Activated naive CD4-positive, alpha-beta T cell treated with anti-CD3 and anti-CD28 coated beads for 36 hours (primary cell): ENCODE results near the gene XRCC3. TPM values are rescaled to one million over a fixed set of nuclear protein-coding genes. Genes with fewer than 3 reads are reported as not detected.

Experiments used
- CTCF ChIA-PET: fragments of 350-600 bp; sonication (Branson Sonifier 250); formaldehyde crosslinking; loops from one replicate; lab custom pipeline; 2021; ENCODE audit warnings: antibody characterized with exemption; lab: Charles Lee
- DNase-seq: peaks from one replicate; pipeline ENCODE4 v3.0.0-alpha.2; 2020
- H3K27ac Mint-ChIP-seq: one replicate; pipeline ENCODE4 v1.8.0; 2021; ENCODE audit warnings: mild to moderate bottlenecking, mixed read lengths
- H3K27me3 Mint-ChIP-seq: one replicate; pipeline ENCODE4 v1.8.0; 2021; ENCODE audit warnings: low read depth, mixed read lengths
- H3K36me3 Mint-ChIP-seq: one replicate; pipeline ENCODE4 v1.8.0; 2021; ENCODE audit warnings: low read depth, mixed read lengths
- H3K4me1 Mint-ChIP-seq: one replicate; pipeline ENCODE4 v1.8.0; 2021; ENCODE audit warnings: low read depth, mixed read lengths
- H3K4me3 Mint-ChIP-seq: one replicate; pipeline ENCODE4 v1.8.0; 2021; ENCODE audit warnings: mild to moderate bottlenecking, moderate library complexity, mixed read lengths
- H3K9me3 Mint-ChIP-seq: one replicate; pipeline ENCODE4 v1.8.0; 2021; ENCODE audit warnings: mixed read lengths
- intact Hi-C: fragments of 100-400 bp; cut with micrococcal nuclease; formaldehyde crosslinking; loops from one replicate; pipeline ENCODE4 v1.15.1; 2023
- total RNA-seq, 2 experiments: library from RNA; stranded (reverse); gene quantifications; one replicate each; pipeline ENCODE4 v1.2.3, GENCODE V29; 2021

Gene XRCC3
- total RNA-seq: 10 to 100 TPM; 49.0 to 50.4 TPM

DNA sequence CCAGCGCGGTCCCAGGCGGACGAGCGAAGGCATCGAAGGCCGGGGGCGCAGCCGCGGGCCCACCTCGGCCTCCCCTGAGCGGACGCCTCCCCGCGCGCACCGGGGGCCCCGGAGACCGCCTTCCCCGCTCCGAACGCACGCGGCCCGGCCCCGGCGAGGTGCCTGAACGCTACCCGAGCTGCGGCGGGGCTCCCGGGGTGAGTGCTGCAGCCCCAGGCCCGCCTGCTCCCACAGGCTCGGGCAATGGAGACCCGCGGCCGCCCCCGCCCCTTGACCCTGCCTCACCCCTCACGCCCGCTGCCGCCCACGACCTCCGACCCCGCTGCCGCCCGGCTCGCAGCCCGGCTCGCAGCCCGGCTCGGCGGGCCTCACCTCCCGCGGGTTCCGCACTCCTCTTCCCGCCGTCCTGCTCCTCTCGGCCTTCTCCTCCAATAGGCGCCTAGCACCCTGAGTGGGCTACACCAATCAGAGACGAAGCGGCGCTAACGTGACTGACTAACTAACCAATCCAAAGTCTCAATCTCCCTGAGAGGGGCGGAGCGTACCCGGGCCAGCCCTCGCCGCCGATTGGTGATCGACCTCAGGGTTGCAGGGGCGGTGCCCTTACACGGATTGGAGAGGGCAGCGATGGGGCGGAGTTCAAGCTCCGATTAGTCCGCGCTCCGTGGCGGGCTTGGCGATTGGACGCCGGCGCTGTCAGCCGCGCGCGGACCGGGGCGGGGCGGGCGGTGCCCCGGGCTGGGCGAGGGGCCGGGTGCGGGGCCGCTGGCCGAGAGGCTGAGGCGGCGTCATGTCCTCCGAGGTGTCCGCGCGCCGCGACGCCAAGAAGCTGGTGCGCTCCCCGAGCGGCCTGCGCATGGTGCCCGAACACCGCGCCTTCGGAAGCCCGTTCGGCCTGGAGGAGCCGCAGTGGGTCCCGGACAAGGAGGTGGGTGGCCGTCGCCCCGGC lies at the start of gene XRCC3, which contains the start of gene ZFYVE21:
Gene XRCC3 (minus strand): TSS at position 400 of the 949 bp plus-strand sequence. CDS start 4,364 bp downstream, outside the sequence.
Gene ZFYVE21 (plus strand): TSS at position 759 of the 949 bp plus-strand sequence. CDS start 32 bp downstream, at position 791.
- CTCF ChIA-PET: no interaction called here
- Mint-ChIP-seq H3K9me3 (no peaks in the 10 kb centered on the region), H3K27me3 (no peaks in the 10 kb centered on the region), H3K27ac (peak within 1 kb of the TSS; percentile 86), H3K36me3 (peaks cover 19% of the 10 kb centered on the region), H3K4me1 (peaks cover 45% of the 10 kb centered on the region), H3K4me3 (peak within 1 kb of the TSS; percentile 93)
- peak; percentile 100 for DNase-seq
- intact Hi-C loops: loop anchor here (1.0 to 2.0 kb wide), 4 partner anchors 86 to 381 kb away; partner anchors contain the start of genes BAG5, COA8, EIF5 and KLC1

- no peak overlapping the region for H3K4me3 Mint-ChIP-seq
Observed at GRCh38 chr14:103763730-103764488, 48.7 kb upstream of the XRCC3 start.

GRCh38 chr14:103762541-103762940 lies 47.3 kb upstream of the XRCC3 start:
- intact Hi-C loops: no loop called here
- Mint-ChIP-seq H3K4me3 (no peak overlapping the region), H3K9me3 (no peaks in the 10 kb centered on the region), H3K4me1 (no peaks in the 10 kb centered on the region), H3K27me3 (no peaks in the 10 kb centered on the region), H3K27ac (no peak overlapping the region), H3K36me3 (no peaks in the 10 kb centered on the region)
- DNase-seq: no peak
- CTCF ChIA-PET: no interaction called here

More at GRCh38 chr14:103763730-103764488, 48.7 kb upstream of the XRCC3 start:
- Mint-ChIP-seq H3K27me3 (no peaks in the 10 kb centered on the region), H3K4me1 (no peaks in the 10 kb centered on the region), H3K36me3 (no peaks in the 10 kb centered on the region), H3K27ac (no peak overlapping the region), H3K9me3 (no peaks in the 10 kb centered on the region)
- CTCF ChIA-PET: interaction anchor here (0.9 to 1.3 kb wide), 2 partner anchors 44 to 137 kb away, joined by 3 to 4 read pairs; no protein-coding TSS in a partner anchor
- intact Hi-C loops: no loop called here
- DNase-seq: no peak

GRCh38 chr14:103762036-103762435 lies 46.8 kb upstream of the XRCC3 start:
- Mint-ChIP-seq H3K27me3 (no peaks in the 10 kb centered on the region), H3K36me3 (no peaks in the 10 kb centered on the region), H3K4me3 (no peak overlapping the region), H3K27ac (no peak overlapping the region), H3K4me1 (no peaks in the 10 kb centered on the region), H3K9me3 (no peaks in the 10 kb centered on the region)
- DNase-seq: no peak
- intact Hi-C loops: no loop called here
- CTCF ChIA-PET: no interaction called here

- no peak for DNase-seq
- Mint-ChIP-seq H3K4me1 (peaks cover 3% of the 10 kb centered on the region), H3K9me3 (no peaks in the 10 kb centered on the region), H3K27ac (no peak overlapping the region), H3K27me3 (no peaks in the 10 kb centered on the region), H3K36me3 (no peaks in the 10 kb centered on the region), H3K4me3 (no peak overlapping the region)
- CTCF ChIA-PET: interaction anchor here (0.6 to 1.0 kb wide), 3 partner anchors 47 to 1089 kb away, joined by 3 read pairs; no protein-coding TSS in a partner anchor
- intact Hi-C loops: no loop called here
Observed at GRCh38 chr14:103758059-103758776, 43.0 kb upstream of the XRCC3 start.

DNA sequence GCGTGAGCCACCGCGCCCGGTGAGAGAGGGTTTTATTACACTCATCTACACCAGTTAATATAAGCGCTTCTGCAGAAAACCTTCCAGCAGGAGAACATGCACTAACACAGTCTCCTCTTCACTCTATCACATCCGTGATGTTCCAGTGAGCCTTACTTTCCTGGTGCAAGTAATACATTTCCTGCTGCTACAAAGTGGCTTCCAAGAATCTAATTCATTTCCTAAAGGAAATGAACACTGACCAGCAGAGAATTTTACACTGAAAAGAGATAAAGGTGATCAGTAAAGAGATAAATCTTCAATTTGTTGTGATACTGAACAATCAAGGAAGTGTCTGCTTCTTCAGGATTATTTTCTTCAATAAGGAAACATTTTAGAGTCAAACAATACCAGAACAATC lies 39.8 kb upstream of the XRCC3 start:
- no peaks in the 10 kb centered on the region for H3K36me3 Mint-ChIP-seq
- no peak for DNase-seq
- no peak overlapping the region for H3K4me3 Mint-ChIP-seq
- no peaks in the 10 kb centered on the region for H3K27me3 Mint-ChIP-seq
- intact Hi-C loops: no loop called here
- peaks cover 3% of the 10 kb centered on the region for H3K4me1 Mint-ChIP-seq
- CTCF ChIA-PET: no interaction called here
- no peak overlapping the region for H3K27ac Mint-ChIP-seq
- H3K9me3 Mint-ChIP-seq: no peaks in the 10 kb centered on the region

- no peak for DNase-seq
- intact Hi-C loops: no loop called here
- Mint-ChIP-seq H3K9me3 (no peaks in the 10 kb centered on the region), H3K4me3 (no peak overlapping the region), H3K36me3 (no peaks in the 10 kb centered on the region), H3K27ac (no peak overlapping the region), H3K27me3 (no peaks in the 10 kb centered on the region), H3K4me1 (peaks cover 10% of the 10 kb centered on the region)
- CTCF ChIA-PET: no interaction called here
Observed at GRCh38 chr14:103753774-103754173, 38.5 kb upstream of the XRCC3 start.

GRCh38 chr14:103749860-103750259 lies 34.6 kb upstream of the XRCC3 start:
- CTCF ChIA-PET: no interaction called here
- intact Hi-C loops: no loop called here
- Mint-ChIP-seq H3K27ac (no peak overlapping the region), H3K27me3 (no peaks in the 10 kb centered on the region), H3K9me3 (no peaks in the 10 kb centered on the region), H3K36me3 (no peaks in the 10 kb centered on the region), H3K4me1 (peaks cover 17% of the 10 kb centered on the region), H3K4me3 (no peak overlapping the region)
- no peak for DNase-seq

DNA sequence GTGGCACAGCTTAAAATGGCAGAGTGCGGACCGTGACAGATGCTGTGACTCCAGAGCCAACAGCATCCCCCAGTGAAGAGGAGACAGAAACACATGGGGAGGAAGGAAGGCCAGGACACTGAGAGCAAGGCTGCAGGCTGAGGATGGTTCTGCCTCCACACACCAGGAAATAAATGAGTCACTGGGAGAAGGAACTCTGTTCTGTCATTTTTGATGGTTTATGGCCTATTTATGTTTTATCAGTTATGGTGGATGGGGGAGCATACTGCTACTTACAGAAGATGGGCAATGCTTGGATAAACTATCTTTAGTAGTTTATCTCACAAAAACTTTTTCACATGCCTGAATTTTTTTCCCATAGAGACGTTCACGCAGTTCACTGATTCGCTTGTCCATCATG lies 34.2 kb upstream of the XRCC3 start:
- no peak for DNase-seq
- Mint-ChIP-seq H3K36me3 (no peaks in the 10 kb centered on the region), H3K27ac (no peak overlapping the region), H3K4me1 (peaks cover 17% of the 10 kb centered on the region), H3K27me3 (no peaks in the 10 kb centered on the region), H3K9me3 (no peaks in the 10 kb centered on the region), H3K4me3 (no peak overlapping the region)
- CTCF ChIA-PET: no interaction called here
- intact Hi-C loops: no loop called here

DNA sequence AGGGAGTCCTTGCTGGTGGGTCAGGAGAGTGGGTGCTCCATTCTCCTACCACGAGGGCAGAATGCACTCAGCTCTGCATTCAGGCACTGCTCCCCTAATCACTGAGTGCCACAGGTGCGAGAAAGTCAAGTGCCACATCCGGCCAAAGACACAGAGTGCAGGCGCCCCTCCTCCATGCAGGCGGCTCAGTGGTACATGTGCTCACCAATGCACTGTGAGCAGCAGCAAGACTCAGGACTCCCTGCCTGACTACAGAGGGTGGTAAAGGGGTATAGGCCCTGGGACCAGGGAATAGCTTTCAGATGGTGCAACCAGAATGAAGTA lies 33.2 kb upstream of the XRCC3 start:
- no peaks in the 10 kb centered on the region for H3K27me3 Mint-ChIP-seq
- H3K36me3 Mint-ChIP-seq: no peaks in the 10 kb centered on the region
- H3K27ac Mint-ChIP-seq: peak overlapping the region; percentile 53
- CTCF ChIA-PET: no interaction called here
- intact Hi-C loops: no loop called here
- peaks cover 17% of the 10 kb centered on the region for H3K4me1 Mint-ChIP-seq
- peak; percentile 80 for DNase-seq
- H3K4me3 Mint-ChIP-seq: peak overlapping the region; percentile 24
- H3K9me3 Mint-ChIP-seq: no peaks in the 10 kb centered on the region

DNA sequence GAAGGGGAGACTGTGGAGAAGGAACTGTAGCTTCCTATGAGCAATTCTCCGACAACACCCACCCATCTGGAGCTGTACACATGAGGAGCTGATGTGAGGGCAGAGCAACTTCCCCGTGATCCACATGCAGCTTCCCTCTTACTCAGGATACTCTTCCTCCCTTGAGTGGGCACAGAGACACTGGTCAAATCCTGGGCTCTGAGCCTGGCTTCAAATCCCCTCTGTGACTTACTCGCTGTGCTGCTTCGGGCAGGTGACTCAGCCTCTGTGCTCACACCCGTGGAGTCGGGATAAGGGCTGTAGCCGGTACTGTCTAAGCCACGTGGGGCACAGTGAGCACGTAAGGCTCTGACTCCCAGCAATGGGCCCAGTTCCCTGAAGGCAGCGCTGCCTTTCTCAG lies 31.4 kb upstream of the XRCC3 start:
- CTCF ChIA-PET: interaction anchor here (0.7 kb wide), 1 partner anchor 128 kb away, joined by 9 read pairs; no protein-coding TSS in a partner anchor
- Mint-ChIP-seq H3K27ac (no peak overlapping the region), H3K36me3 (no peaks in the 10 kb centered on the region), H3K4me3 (no peak overlapping the region), H3K9me3 (no peaks in the 10 kb centered on the region), H3K27me3 (no peaks in the 10 kb centered on the region), H3K4me1 (peaks cover 17% of the 10 kb centered on the region)
- intact Hi-C loops: no loop called here
- no peak for DNase-seq

DNA sequence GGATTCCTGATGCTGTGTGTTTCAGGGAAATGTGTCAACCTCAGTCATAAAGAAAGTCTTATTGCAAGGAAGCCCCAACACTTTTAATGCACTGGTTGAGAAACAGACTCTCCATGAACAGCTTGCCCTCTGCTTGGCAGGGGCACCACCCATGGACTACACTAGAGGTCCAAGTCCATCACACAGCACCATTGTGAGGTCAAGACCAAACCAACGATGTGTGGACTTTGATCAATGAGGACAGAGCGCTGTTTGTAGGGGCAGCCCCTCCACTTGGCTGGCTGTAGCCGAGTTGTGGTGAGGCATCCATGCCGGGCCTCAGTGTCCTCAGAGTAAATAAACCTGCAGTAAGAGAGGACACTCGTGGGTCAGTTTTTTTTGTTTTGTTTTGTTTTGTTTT lies 30.2 kb upstream of the XRCC3 start:
- CTCF ChIA-PET: interaction anchor here (1.7 kb wide), 1 partner anchor 63 kb away, joined by 5 read pairs; no protein-coding TSS in a partner anchor
- Mint-ChIP-seq H3K36me3 (no peaks in the 10 kb centered on the region), H3K27ac (no peak overlapping the region), H3K4me1 (peaks cover 17% of the 10 kb centered on the region), H3K9me3 (no peaks in the 10 kb centered on the region), H3K4me3 (no peak overlapping the region), H3K27me3 (no peaks in the 10 kb centered on the region)
- intact Hi-C loops: no loop called here
- no peak for DNase-seq
